Neural progenitor cell (in vitro differentiated cells): Measurements from ENCODE around the gene CTSH.

Experiments used
- EZH2 ChIP-seq: fragments of 200-600 bp; sonication (generic); IDR thresholded peaks from 2 replicates; pipeline ENCODE4 v1.6.1; 2017; ENCODE audit warnings: antibody characterized with exemption, mild to moderate bottlenecking, moderate library complexity
- EZH2phosphoT487 ChIP-seq: fragments of 200-600 bp; sonication (generic); IDR thresholded peaks from 2 replicates; pipeline ENCODE4 v1.6.1; 2017; ENCODE audit warnings: antibody characterized with exemption
- TF ChIP-seq, protein P1 (sequence below): fragments of 200-600 bp; sonication (generic); IDR thresholded peaks from 2 replicates; pipeline ENCODE4 v1.5.1; 2017; ENCODE audit warnings: antibody characterized with exemption, mild to moderate bottlenecking

DNA sequence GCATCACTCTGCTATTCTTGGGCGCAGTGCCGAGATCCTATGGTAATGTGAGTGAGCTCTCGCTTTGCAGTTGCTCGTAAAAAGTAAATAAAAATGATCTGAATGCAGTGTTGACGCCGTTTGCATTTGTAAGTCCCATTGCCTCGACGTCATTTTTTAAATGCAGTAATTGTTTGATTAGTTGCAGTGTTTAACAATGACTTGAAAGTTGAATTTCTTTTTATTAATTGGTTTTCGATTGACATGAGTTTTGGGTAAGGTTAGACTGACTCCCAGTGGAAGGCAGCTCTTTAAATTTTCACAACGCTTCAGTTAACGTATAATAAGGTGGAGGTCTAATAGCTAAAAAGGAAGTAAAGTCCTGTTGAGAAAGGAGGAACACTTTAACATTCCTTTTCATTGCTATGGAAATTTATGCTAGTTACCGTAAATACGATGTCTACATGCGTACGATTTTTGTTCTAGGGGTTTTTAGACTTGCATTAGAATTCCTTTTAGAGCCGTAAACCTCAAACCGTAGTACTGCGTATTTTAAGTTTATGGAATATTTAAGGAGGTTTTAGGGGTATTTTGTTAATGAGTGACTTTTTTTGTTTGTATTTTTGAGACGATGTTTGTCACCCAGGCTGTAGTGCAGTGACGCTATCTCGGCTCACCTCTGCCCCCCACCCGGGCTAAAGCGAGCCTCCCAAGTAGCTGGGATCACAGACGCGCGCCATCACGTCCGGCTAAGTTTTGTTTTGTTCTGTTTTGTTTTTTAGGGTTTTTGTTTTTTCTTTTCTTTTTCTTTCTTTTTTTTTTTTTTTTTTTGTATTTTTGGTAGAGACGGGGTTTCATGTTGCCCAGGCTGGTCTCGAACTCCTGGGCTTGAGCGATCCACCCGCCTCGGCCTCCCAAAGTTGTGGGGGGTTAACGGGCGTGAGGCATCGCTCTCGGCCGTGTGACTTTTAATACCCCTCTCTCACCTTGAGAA lies 70.8 kb downstream of the CTSH start:
- TF ChIP-seq, protein P1, sequence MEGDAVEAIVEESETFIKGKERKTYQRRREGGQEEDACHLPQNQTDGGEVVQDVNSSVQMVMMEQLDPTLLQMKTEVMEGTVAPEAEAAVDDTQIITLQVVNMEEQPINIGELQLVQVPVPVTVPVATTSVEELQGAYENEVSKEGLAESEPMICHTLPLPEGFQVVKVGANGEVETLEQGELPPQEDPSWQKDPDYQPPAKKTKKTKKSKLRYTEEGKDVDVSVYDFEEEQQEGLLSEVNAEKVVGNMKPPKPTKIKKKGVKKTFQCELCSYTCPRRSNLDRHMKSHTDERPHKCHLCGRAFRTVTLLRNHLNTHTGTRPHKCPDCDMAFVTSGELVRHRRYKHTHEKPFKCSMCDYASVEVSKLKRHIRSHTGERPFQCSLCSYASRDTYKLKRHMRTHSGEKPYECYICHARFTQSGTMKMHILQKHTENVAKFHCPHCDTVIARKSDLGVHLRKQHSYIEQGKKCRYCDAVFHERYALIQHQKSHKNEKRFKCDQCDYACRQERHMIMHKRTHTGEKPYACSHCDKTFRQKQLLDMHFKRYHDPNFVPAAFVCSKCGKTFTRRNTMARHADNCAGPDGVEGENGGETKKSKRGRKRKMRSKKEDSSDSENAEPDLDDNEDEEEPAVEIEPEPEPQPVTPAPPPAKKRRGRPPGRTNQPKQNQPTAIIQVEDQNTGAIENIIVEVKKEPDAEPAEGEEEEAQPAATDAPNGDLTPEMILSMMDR, result no peak
- TF ChIP-seq EZH2phosphoT487, result no peak
- no peak for TF ChIP-seq EZH2
